GM21515 (cell line): ENCODE data around the gene DEFB108B.
"Not testable (repeated sequence)": the region's sequence is repeated elsewhere in the genome, so short reads cannot be mapped to it uniquely, and the experiment has no call there.

Experiments used
- ATAC-seq: cut with Tn5 transposase; IDR thresholded peaks from one replicate; pipeline ENCODE4 v1.9.1; 2021; ENCODE audit not compliant: unreplicated experiment

Gene DEFB108B, protein sequence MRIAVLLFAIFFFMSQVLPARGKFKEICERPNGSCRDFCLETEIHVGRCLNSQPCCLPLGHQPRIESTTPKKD

DNA sequence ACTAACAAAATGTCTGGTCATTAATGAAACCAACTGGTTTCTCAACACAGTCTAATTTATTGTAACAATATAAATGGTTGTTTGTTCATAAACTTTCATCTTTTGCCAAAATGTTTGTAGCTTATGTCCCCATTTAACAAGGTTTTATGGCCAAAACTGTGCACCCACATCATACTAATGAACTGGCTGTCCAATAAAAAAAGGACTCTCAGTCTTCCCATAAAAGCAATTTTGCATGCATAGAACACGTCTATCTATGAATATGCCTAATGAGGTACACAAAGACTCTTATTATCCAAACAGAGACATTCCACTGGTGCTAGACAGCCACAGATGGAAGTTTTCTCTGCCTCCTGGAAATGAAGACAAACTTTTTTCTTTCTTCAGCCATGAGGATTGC lies at the start of gene DEFB108B:
Gene DEFB108B (plus strand): TSS at position 390 of the 400 bp plus-strand sequence. CDS start 0 bp downstream, at position 390.
- not testable (repeated sequence) for ATAC-seq

GRCh38 chr11:71786114-71786847 lies 46.7 kb upstream of the DEFB108B start:
- ATAC-seq, result peak; percentile 39

DNA sequence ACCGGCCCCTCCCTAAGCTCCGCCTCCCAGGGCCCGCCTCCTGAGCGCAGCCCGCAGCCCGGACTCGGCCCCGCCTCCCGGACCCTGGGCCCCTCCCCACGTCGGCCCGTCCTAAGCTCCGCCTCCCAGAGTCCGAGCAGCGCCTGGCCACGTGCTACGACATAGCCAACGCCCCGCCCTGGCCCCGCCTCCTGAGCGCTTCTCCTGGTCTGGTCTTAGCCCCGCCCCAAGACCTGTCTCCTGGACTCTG lies 46.2 kb upstream of the DEFB108B start:
- peak; percentile 98 for ATAC-seq

DNA sequence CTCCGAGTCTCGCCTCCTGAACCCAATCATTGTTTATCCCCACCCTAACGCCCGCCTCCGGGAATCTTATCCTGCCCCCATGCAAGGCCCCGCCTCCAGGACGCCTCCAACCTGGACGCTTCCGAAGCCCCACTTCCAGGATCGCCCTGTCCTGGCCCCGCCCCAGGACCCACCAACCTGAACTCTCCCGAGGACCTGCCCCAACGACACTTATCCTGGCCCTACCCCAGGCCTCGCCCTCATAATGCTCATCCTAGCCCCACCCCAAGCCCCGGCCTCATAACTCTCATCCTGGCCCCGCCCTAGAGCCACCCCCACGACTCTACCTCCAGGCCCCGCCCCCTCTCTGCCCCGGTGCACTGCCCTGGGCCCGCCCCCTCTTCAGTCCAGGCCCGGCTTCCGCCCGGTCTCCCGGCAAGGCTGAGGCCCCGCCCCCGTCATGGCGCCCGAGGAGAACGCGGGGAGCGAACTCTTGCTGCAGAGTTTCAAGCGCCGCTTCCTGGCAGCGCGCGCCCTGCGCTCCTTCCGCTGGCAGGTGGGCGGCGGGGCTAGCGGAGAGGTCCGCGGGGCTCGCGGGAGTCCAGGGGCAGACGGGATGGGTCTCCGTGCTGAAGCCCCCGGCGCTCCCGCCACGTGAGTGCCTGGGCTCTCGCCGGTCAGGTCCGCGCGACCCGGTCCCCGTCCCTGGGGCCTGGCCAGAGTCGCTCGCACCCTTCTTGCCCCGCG lies 45.7 kb upstream of the DEFB108B start:
- peak; percentile 84 for ATAC-seq

- not testable (repeated sequence) for ATAC-seq
These were observed 45.1 kb upstream of the DEFB108B start for GRCh38 chr11:71787824-71788454.

DNA sequence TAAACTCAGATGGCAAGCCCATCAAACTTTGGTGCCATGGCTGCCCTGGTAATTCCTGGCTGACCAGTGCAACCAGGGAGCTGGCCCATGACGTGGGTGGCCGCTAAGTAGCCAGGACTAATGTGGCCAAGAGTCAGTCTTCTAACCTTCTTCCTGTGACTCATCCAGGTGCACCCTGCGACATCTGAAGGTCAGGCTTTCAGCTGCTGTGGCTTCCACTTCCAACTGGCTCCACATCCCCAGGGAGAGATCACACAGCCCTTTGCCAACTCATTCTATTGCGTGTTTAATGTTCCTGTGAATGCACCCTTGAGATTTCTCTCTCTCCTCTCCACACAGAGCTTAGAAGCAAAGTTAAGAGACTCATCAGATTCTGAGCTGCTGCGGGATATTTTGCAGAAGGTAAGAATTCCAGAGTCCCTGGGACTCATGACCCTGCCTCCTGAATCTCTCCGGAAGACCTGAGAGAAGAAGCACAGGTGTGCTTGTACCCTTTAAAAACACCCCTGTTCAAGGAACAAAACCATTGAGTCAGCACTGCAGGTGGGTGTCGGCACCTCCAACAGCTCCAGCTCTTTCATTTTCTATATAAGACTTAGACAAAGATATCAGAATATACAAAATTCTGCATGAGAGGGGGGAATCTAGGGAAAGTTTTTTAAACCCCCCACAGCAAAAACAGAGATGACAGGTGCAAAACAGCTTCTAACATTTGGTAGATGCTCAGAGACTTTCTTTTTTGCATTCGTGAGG lies 43.4 kb upstream of the DEFB108B start:
- ATAC-seq, result not testable (repeated sequence)

DNA sequence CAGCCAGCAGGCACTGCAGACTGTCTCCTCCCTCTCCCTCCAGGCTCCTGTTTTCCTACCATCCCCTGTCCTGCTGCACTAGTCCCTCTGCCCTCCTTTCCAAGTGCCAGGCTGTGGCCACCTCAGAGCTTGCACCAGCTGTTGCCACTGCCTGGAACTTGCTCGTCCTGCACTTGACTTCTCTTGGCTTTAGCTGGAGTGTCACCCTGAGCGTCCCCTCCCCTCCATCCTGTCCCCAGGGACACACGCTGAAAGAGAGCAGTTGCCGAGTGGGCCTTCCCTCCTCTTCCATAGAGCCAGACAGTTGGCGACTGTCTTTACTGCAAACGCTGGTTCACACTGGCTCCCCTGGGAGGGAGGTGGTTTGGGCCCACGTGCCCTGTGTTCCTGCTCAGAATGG lies 41.9 kb upstream of the DEFB108B start:
- not testable (repeated sequence) for ATAC-seq

GRCh38 chr11:71792621-71793235 lies 40.3 kb upstream of the DEFB108B start:
- not testable (repeated sequence) for ATAC-seq

GRCh38 chr11:71794386-71795040 lies 38.5 kb upstream of the DEFB108B start:
- not testable (repeated sequence) for ATAC-seq

DNA sequence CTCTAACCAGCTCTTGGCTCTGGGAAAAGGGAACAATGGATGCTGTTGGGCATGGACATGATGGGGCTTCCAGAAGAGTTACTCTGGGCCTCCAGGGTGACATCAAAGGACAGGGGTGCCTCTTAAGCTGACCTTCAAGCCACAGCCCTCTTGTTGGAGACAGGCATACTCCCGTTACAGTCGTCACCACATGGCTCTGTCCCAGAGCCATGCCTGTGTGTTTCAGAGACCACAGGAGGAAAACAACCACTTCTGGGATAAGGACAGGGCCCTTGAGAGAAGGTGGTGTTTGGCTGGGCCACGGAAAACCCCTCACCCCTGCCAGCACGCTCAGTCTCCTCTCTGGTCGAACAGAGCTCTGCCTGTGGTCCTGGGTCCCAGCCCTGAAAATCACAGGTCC lies 37.8 kb upstream of the DEFB108B start:
- ATAC-seq, result not testable (repeated sequence)

- not testable (repeated sequence) for ATAC-seq
These were observed 37.0 kb upstream of the DEFB108B start for GRCh38 chr11:71796016-71796415.

DNA sequence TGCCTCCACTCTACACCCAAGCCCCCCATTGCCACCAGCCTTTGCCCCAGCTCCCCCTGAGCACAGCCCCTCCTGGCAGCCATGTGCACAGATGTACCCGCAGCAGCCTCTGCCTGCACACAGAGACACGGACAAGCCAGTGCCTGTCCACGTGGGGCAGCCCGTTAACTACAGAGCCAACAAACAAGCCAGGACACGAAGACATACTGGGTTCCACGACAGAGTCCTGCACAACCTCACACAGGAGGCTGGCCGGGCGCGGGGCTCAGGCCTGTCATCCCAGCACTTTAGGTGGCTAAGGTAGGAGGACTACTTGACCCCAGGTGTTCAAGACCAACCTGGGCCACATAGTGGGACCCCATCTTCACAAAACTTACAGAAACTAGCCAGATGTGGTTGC lies 36.2 kb upstream of the DEFB108B start:
- ATAC-seq, result not testable (repeated sequence)

DNA sequence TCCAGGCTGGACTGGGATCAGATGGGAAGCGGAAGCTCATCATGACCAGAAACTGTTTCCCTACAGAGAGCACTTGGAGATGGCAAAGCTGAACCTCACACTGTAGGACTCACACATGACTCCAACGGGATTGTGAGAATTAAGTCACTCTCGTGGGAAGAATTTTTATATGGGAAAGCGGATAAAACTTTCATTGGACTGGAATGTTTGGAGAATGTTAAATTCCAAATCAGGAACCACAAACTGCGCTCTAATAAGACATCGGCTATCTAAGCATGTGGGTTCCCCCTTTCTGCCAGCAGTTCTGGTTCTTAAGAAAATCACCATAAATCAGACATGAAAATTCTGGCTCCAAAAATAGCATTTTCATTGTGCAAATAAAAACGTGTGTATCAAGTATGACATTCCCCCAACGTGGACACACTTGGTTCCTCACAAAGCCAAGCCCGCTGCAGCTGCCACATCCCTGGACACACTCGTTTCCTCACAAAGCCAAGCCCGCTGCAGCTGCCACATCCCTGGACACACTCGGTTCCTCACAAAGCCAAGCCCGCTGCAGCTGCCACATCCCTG lies 33.4 kb upstream of the DEFB108B start:
- not testable (repeated sequence) for ATAC-seq

DNA sequence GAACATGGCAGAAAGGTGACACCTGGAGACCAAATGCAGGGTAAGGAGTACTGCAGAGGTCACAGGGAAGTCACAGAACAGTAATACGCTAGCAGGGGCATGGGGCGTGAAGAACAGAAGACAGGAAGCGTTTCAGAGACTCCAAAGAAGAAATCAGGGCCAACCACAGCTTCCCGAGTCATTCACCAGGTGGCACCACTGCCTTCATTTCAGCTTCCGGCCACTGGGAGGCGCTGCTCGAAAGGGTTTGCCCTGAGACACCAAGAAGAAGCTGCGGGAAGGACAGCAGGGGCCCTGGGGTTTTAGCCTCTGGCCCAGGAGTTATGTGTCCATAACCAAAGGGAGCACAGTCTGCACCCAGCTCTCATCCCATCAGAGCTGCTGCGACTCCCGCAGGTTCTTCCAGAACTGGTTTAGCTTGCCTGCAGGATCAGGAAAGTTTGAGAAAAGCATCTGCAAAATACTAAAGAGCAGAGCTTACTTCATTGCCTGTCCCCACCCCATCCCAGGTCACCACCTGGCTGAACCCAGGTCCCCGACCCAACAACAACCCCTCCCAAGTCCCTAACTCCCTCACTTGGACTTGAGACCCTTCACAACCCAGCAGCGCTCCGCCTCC lies 32.6 kb upstream of the DEFB108B start:
- not testable (repeated sequence) for ATAC-seq

GRCh38 chr11:71801026-71801425 lies 32.0 kb upstream of the DEFB108B start:
- ATAC-seq, result not testable (repeated sequence)

- not testable (repeated sequence) for ATAC-seq
These were observed 30.1 kb upstream of the DEFB108B start for GRCh38 chr11:71802874-71803273.

- not testable (repeated sequence) for ATAC-seq
These were observed 28.6 kb upstream of the DEFB108B start for GRCh38 chr11:71804158-71804947.

GRCh38 chr11:71812529-71812928 lies 20.5 kb upstream of the DEFB108B start:
- not testable (repeated sequence) for ATAC-seq
